ENCODE results near the gene DAAM1. TPM values are rescaled to one million over a fixed set of nuclear protein-coding genes. Genes with fewer than 3 reads are reported as not detected.

Gene DAAM1
- total RNA-seq, 1 experiment from 2014 or later, result 30.4 TPM

DNA sequence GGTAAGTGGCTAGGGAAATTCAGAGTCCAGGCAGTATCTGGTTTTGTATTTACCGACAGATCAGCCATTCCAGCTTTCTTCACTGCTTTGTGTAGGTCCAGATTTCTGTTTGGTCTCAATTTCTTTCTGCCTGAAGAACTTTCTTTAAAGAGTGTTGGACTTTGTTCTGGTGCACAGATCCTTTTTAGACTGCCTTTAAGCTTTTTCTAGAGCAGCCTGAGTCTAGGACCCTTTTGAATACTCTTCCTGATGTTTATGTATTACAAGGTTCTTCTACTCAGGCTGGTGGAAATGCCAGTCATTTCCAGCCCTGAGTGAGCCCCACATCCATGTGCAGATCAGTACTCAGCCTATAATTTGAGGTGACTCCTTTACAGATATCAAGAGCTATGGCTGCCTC lies 54.7 kb downstream of the DAAM1 start:
- ATAC-seq (no peak), DNase-seq (ENCODE audit: low spot score) (no peak)
- Mint-ChIP-seq H3K27me3 (ENCODE audit: low read depth) (no peaks in the 10 kb centered on the region), H3K27ac (no peak overlapping the region), H3K4me1 (peaks cover 26% of the 10 kb centered on the region), H3K4me3 (no peak overlapping the region), H3K36me3 (no peaks in the 10 kb centered on the region), H3K9me3 (peaks cover 5% of the 10 kb centered on the region; the same call in 1 of the 2 replicates)
- no peak for TF ChIP-seq PREB (CRISPR knock-in tag; IDR thresholded peaks at IDR 0.05; ENCODE audit: borderline replicate concordance)
- no peak for TF ChIP-seq ERG (CRISPR knock-in tag; IDR thresholded peaks at IDR 0.05)
- no peak for TF ChIP-seq CREM (CRISPR knock-in tag; IDR thresholded peaks at IDR 0.05)
- TF ChIP-seq ZBTB43 (CRISPR knock-in tag; IDR thresholded peaks at IDR 0.05), result no peak
- no peak for TF ChIP-seq FOXK1 (CRISPR knock-in tag; IDR thresholded peaks at IDR 0.05)
- TF ChIP-seq RORB (CRISPR knock-in tag; IDR thresholded peaks at IDR 0.05), result no peak
- no peak for TF ChIP-seq HMGXB4 (CRISPR knock-in tag; IDR thresholded peaks at IDR 0.05)
- POLR2A ChIA-PET, result no interaction called here
- CTCF ChIA-PET, result interaction anchor here (1.6 kb wide), 1 partner anchor 8 kb away, joined by 4 read pairs; no protein-coding TSS in a partner anchor

DNA sequence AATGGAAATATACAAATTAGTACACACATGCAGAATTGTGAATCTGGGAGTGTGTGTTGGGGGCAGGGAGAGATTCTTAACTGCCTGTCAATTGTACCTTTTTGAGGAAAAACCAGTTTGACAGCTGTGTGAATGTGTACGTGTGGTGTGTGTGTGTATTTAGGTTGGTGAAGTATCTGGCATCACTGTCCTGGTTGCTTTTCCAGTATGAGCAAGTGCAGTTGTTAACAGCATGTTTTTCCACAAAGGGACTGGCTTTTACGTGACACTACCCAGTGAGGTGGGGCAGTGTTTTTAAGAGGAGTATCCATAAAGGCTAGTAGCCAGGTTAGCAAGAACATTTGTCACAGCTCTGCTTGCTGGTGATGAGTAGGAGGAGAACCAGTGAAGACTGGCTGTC lies 56.1 kb downstream of the DAAM1 start:
- no peak for TF ChIP-seq AFF4 (CRISPR knock-in tag; IDR thresholded peaks at IDR 0.05; ENCODE audit: borderline replicate concordance)
- Mint-ChIP-seq H3K36me3 (no peaks in the 10 kb centered on the region), H3K4me1 (peaks cover 37% of the 10 kb centered on the region), H3K9me3 (peaks cover 5% of the 10 kb centered on the region; the same call in 1 of the 2 replicates), H3K27me3 (ENCODE audit: low read depth) (no peaks in the 10 kb centered on the region), H3K4me3 (no peak overlapping the region), H3K27ac (no peak overlapping the region)
- ATAC-seq (no peak), DNase-seq (ENCODE audit: low spot score) (no peak)
- POLR2A ChIA-PET, result no interaction called here
- CTCF ChIA-PET, result no interaction called here

DNA sequence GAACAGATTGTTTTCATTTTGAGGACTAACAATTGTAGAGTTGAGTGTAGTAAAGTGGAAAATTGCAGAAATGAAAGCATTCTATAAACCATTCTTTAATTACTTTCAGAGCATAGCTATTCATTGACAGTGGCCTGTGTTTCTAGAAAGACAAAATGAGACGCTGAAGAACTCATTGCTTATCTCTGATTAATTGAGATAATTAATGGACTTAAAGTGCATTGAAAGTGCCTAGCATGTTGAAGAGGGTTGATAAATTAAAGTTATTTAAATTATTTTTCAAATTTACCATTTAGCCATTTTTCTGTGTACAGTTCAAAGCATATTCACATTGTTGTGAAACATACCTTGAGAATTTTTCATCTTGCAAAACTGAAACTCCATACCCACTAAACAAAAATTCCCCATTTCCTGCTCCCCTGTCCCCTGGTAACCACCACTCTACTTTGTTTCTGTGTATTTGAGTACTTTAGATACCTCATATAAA lies 57.4 kb downstream of the DAAM1 start:
- no peak overlapping the region for H3K4me3 Mint-ChIP-seq
- CTCF ChIA-PET, result no interaction called here
- peaks cover 37% of the 10 kb centered on the region for H3K4me1 Mint-ChIP-seq
- TF ChIP-seq MYBL2 (CRISPR knock-in tag; IDR thresholded peaks at IDR 0.05) (no peak), FOXP4 (CRISPR knock-in tag; IDR thresholded peaks at IDR 0.05) (no peak), SP1 (CRISPR knock-in tag; conservative IDR thresholded peaks at IDR 0.05) (no peak), ATF1 (CRISPR knock-in tag; IDR thresholded peaks at IDR 0.05) (no peak), USF1 (CRISPR knock-in tag; IDR thresholded peaks at IDR 0.05) (no peak), ZNF671 (CRISPR knock-in tag; IDR thresholded peaks at IDR 0.05) (no peak), RORB (CRISPR knock-in tag; IDR thresholded peaks at IDR 0.05) (no peak), KAT7 (CRISPR knock-in tag; IDR thresholded peaks at IDR 0.05; ENCODE audit: borderline replicate concordance) (no peak), NR2C2 (CRISPR knock-in tag; IDR thresholded peaks at IDR 0.05) (no peak), FOXK1 (CRISPR knock-in tag; IDR thresholded peaks at IDR 0.05) (no peak), FOXP1 (CRISPR knock-in tag; IDR thresholded peaks at IDR 0.05; ENCODE audit: borderline replicate concordance) (no peak), HMGA2 (CRISPR knock-in tag; IDR thresholded peaks at IDR 0.05) (no peak), ESRRA (CRISPR knock-in tag; IDR thresholded peaks at IDR 0.05; ENCODE audit: borderline replicate concordance) (no peak), NR1H2 (CRISPR knock-in tag; IDR thresholded peaks at IDR 0.05) (no peak), OVOL2 (CRISPR knock-in tag; IDR thresholded peaks at IDR 0.05; ENCODE audit: borderline replicate concordance) (no peak)

More for the DNA sequence above, 57.4 kb downstream of the DAAM1 start:
- H3K9me3 Mint-ChIP-seq, result peaks cover 5% of the 10 kb centered on the region; the same call in 1 of the 2 replicates
- no peaks in the 10 kb centered on the region for H3K36me3 Mint-ChIP-seq
- ATAC-seq (no peak), DNase-seq (ENCODE audit: low spot score) (no peak)
- no peaks in the 10 kb centered on the region for H3K27me3 Mint-ChIP-seq (ENCODE audit: low read depth)
- POLR2A ChIA-PET, result no interaction called here
- no peak overlapping the region for H3K27ac Mint-ChIP-seq
